Measurements from ENCODE around the gene SMARCD2.

DNA sequence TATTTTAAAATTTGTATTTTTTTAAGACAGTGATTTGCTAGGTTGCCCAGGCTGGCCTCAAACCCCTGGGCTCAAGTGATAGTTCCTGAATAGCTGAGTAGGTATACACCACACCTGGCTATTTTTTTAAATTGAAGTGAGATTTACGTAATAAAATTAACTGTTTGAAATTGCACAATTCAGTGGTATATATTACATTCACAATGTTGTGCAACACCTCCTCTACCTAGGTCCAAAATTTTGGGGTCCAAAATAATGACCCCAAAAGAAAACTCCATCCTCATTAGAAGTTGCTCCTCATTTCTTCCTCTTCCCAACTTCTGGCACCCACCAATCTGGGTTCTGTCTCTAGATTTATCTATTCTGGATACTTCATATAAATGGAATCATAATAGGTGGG lies 3.0 kb upstream of the SMARCD2 start:
- TF ChIP-seq CTCF (IDR thresholded peaks at IDR 0.05; ENCODE audit: poor library complexity, severe bottlenecking) (no peak), EZH2 (IDR thresholded peaks at IDR 0.05; ENCODE audit: borderline replicate concordance, insufficient read depth, low read length, poor library complexity, severe bottlenecking) (no peak), POLR2AphosphoS5 (IDR thresholded peaks at IDR 0.05) (no peak), RAD21 (conservative IDR thresholded peaks at IDR 0.05) (no peak), SMC3 (conservative IDR thresholded peaks at IDR 0.05; ENCODE audit: poor library complexity) (no peak), TAF1 (IDR thresholded peaks at IDR 0.05; ENCODE audit: low read depth) (no peak)
- TF ChIP-seq, protein P1, sequence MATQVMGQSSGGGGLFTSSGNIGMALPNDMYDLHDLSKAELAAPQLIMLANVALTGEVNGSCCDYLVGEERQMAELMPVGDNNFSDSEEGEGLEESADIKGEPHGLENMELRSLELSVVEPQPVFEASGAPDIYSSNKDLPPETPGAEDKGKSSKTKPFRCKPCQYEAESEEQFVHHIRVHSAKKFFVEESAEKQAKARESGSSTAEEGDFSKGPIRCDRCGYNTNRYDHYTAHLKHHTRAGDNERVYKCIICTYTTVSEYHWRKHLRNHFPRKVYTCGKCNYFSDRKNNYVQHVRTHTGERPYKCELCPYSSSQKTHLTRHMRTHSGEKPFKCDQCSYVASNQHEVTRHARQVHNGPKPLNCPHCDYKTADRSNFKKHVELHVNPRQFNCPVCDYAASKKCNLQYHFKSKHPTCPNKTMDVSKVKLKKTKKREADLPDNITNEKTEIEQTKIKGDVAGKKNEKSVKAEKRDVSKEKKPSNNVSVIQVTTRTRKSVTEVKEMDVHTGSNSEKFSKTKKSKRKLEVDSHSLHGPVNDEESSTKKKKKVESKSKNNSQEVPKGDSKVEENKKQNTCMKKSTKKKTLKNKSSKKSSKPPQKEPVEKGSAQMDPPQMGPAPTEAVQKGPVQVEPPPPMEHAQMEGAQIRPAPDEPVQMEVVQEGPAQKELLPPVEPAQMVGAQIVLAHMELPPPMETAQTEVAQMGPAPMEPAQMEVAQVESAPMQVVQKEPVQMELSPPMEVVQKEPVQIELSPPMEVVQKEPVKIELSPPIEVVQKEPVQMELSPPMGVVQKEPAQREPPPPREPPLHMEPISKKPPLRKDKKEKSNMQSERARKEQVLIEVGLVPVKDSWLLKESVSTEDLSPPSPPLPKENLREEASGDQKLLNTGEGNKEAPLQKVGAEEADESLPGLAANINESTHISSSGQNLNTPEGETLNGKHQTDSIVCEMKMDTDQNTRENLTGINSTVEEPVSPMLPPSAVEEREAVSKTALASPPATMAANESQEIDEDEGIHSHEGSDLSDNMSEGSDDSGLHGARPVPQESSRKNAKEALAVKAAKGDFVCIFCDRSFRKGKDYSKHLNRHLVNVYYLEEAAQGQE (IDR thresholded peaks at IDR 0.05; ENCODE audit: borderline replicate concordance), result no peak

Data from neural cell (in vitro differentiated cells).